Activated CD4-positive, alpha-beta T cell treated with anti-CD3 and anti-CD28 coated beads, Interleukin-2, amount 50 U/mL, for 16 hours (primary cell): ENCODE measurements around the gene ODAM.
"Not testable (repeated sequence)": the region's sequence is repeated elsewhere in the genome, so short reads cannot be mapped to it uniquely, and the experiment has no call there.

Experiments used
- DNase-seq: peaks from one replicate; pipeline ENCODE4 v3.0.0-alpha.2; 2020

The ODAM gene

GRCh38 chr4:70195425-70195824, at the start of gene ODAM:
Gene ODAM, plus strand, starts transcription at chr4:70195725. Its CDS starts 819 bp downstream, at chr4:70196544.
- no peak for DNase-seq

- no peak for DNase-seq
Measured at GRCh38 chr4:70151271-70151670, 44.3 kb upstream of the ODAM start.

- no peak for DNase-seq
Measured at GRCh38 chr4:70152088-70152487, 43.4 kb upstream of the ODAM start.

- no peak for DNase-seq
Measured at GRCh38 chr4:70153937-70154336, 41.6 kb upstream of the ODAM start, which contains the start of gene PRR27. Gene PRR27, plus strand, starts transcription at chr4:70154237. Its CDS starts 139 bp downstream, at chr4:70154376.

GRCh38 chr4:70158576-70158975, 36.9 kb upstream of the ODAM start:
- no peak for DNase-seq

- DNase-seq, result no peak
Measured at GRCh38 chr4:70177090-70177489, 18.4 kb upstream of the ODAM start.

GRCh38 chr4:70178075-70178660, 17.4 kb upstream of the ODAM start:
- no peak for DNase-seq

- DNase-seq, result no peak
Measured at GRCh38 chr4:70179811-70180210, 15.7 kb upstream of the ODAM start.

GRCh38 chr4:70181864-70182263, 13.7 kb upstream of the ODAM start:
- no peak for DNase-seq

GRCh38 chr4:70182517-70183167, 12.9 kb upstream of the ODAM start:
- DNase-seq, result no peak

- DNase-seq, result peak; percentile 32
Measured at GRCh38 chr4:70183168-70183939, 12.2 kb upstream of the ODAM start.

GRCh38 chr4:70183940-70184246, 11.6 kb upstream of the ODAM start:
- DNase-seq, result no peak

- DNase-seq, result no peak
Measured at GRCh38 chr4:70187216-70187615, 8.3 kb upstream of the ODAM start.

GRCh38 chr4:70190579-70190978, 4.9 kb upstream of the ODAM start:
- DNase-seq, result no peak

- DNase-seq, result no peak
Measured at GRCh38 chr4:70191647-70192046, 3.9 kb upstream of the ODAM start.

- DNase-seq, result no peak
Measured at GRCh38 chr4:70192895-70193294, 2.6 kb upstream of the ODAM start.

- DNase-seq, result no peak
Measured at GRCh38 chr4:70196857-70197256, 1.3 kb downstream of the ODAM start.

- DNase-seq, result no peak
Measured at GRCh38 chr4:70197842-70198241, 2.3 kb downstream of the ODAM start.

- no peak for DNase-seq
Measured at GRCh38 chr4:70203601-70204000, 8.1 kb downstream of the ODAM start.

GRCh38 chr4:70212752-70213151, 17.2 kb downstream of the ODAM start:
- not testable (repeated sequence) for DNase-seq

- DNase-seq, result not testable (repeated sequence)
Measured at GRCh38 chr4:70216109-70216508, 20.6 kb downstream of the ODAM start.

GRCh38 chr4:70216550-70216949, 21.0 kb downstream of the ODAM start:
- DNase-seq, result not testable (repeated sequence)

- DNase-seq, result not testable (repeated sequence)
Measured at GRCh38 chr4:70221389-70221788, 25.9 kb downstream of the ODAM start.

- DNase-seq, result not testable (repeated sequence)
Measured at GRCh38 chr4:70221818-70222217, 26.3 kb downstream of the ODAM start.
